ENCODE measurements around the gene NR3C2.
A peak's percentile ranks its signal among the peaks of the same experiment; 100 is the strongest.

GRCh38 chr4:148441986-148442831 lies at the start of gene NR3C2:
- TF ChIP-seq, protein P1, sequence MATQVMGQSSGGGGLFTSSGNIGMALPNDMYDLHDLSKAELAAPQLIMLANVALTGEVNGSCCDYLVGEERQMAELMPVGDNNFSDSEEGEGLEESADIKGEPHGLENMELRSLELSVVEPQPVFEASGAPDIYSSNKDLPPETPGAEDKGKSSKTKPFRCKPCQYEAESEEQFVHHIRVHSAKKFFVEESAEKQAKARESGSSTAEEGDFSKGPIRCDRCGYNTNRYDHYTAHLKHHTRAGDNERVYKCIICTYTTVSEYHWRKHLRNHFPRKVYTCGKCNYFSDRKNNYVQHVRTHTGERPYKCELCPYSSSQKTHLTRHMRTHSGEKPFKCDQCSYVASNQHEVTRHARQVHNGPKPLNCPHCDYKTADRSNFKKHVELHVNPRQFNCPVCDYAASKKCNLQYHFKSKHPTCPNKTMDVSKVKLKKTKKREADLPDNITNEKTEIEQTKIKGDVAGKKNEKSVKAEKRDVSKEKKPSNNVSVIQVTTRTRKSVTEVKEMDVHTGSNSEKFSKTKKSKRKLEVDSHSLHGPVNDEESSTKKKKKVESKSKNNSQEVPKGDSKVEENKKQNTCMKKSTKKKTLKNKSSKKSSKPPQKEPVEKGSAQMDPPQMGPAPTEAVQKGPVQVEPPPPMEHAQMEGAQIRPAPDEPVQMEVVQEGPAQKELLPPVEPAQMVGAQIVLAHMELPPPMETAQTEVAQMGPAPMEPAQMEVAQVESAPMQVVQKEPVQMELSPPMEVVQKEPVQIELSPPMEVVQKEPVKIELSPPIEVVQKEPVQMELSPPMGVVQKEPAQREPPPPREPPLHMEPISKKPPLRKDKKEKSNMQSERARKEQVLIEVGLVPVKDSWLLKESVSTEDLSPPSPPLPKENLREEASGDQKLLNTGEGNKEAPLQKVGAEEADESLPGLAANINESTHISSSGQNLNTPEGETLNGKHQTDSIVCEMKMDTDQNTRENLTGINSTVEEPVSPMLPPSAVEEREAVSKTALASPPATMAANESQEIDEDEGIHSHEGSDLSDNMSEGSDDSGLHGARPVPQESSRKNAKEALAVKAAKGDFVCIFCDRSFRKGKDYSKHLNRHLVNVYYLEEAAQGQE (IDR thresholded peaks at IDR 0.05; ENCODE audit: insufficient read depth in 1 of 2, low read depth in 2 of 2, low read length in 1 of 2) = no peak
- TF ChIP-seq SIN3A (IDR thresholded peaks at IDR 0.05; ENCODE audit: borderline replicate concordance, insufficient read depth, low read depth, low read length) (no peak), TCF7L2 (IDR thresholded peaks at IDR 0.05; ENCODE audit: low read depth, low read length) (0 out of 2 replicates have a peak, but pooled peaks have one; percentile 42), POLR2AphosphoS5 (IDR thresholded peaks at IDR 0.05; ENCODE audit: low read depth, low read length) (no peak)
- TF ChIP-seq, protein P2, sequence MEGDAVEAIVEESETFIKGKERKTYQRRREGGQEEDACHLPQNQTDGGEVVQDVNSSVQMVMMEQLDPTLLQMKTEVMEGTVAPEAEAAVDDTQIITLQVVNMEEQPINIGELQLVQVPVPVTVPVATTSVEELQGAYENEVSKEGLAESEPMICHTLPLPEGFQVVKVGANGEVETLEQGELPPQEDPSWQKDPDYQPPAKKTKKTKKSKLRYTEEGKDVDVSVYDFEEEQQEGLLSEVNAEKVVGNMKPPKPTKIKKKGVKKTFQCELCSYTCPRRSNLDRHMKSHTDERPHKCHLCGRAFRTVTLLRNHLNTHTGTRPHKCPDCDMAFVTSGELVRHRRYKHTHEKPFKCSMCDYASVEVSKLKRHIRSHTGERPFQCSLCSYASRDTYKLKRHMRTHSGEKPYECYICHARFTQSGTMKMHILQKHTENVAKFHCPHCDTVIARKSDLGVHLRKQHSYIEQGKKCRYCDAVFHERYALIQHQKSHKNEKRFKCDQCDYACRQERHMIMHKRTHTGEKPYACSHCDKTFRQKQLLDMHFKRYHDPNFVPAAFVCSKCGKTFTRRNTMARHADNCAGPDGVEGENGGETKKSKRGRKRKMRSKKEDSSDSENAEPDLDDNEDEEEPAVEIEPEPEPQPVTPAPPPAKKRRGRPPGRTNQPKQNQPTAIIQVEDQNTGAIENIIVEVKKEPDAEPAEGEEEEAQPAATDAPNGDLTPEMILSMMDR (IDR thresholded peaks at IDR 0.05) = no peak

Data from Panc1 (cell line).